MM.1S (cell line): ENCODE data around the gene CTSA.

Experiments used
- EZH2 ChIP-seq: fragments of 300-600 bp; sonication (generic); optimal IDR thresholded peaks from 2 replicates; pipeline ENCODE3; 2017; ENCODE audit warnings: low read depth, mild to moderate bottlenecking, antibody characterized with exemption, low read length, mixed read lengths
- EZH2phosphoT487 ChIP-seq: fragments of 300-600 bp; sonication (generic); IDR thresholded peaks from 2 replicates; pipeline ENCODE4 v1.6.1; 2018; ENCODE audit warnings: antibody characterized with exemption, low read length
- TF ChIP-seq, protein P1 (sequence below): fragments of 300-600 bp; sonication (generic); IDR thresholded peaks from 2 replicates; pipeline ENCODE4 v1.5.1; 2016; ENCODE audit warnings: antibody characterized with exemption, low read length, mixed read lengths

DNA sequence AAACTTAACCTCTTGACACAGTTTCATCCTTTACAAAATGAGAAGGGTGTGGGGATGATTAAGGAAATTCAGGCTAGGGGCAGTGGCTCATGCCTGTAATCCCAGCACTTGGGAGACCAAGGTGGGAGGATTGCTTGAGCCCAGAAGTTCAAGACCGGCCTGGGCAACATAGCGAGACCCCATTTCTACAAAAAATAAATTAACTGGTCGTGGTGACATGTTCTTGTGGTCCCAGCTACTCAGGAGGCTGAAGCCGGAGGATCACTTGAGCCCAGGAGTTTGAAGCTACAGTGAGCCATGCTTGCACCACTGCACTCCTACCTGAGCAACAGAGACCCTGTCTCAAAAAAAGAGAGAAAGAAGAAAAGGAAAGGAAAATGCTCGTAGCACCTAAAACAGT is 24.7 kb upstream of the CTSA start:
- TF ChIP-seq, protein P1, sequence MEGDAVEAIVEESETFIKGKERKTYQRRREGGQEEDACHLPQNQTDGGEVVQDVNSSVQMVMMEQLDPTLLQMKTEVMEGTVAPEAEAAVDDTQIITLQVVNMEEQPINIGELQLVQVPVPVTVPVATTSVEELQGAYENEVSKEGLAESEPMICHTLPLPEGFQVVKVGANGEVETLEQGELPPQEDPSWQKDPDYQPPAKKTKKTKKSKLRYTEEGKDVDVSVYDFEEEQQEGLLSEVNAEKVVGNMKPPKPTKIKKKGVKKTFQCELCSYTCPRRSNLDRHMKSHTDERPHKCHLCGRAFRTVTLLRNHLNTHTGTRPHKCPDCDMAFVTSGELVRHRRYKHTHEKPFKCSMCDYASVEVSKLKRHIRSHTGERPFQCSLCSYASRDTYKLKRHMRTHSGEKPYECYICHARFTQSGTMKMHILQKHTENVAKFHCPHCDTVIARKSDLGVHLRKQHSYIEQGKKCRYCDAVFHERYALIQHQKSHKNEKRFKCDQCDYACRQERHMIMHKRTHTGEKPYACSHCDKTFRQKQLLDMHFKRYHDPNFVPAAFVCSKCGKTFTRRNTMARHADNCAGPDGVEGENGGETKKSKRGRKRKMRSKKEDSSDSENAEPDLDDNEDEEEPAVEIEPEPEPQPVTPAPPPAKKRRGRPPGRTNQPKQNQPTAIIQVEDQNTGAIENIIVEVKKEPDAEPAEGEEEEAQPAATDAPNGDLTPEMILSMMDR: no peak
- TF ChIP-seq EZH2 (no peak), EZH2phosphoT487 (no peak)
